HG02938 (cell line): ENCODE measurements around the gene NAV2.

Experiments
- ATAC-seq: cut with Tn5 transposase; IDR thresholded peaks from one replicate; pipeline ENCODE4 v1.9.1; 2021; ENCODE audit warnings: mild to moderate bottlenecking, moderate library complexity; ENCODE audit not compliant: unreplicated experiment

The NAV2 gene

DNA sequence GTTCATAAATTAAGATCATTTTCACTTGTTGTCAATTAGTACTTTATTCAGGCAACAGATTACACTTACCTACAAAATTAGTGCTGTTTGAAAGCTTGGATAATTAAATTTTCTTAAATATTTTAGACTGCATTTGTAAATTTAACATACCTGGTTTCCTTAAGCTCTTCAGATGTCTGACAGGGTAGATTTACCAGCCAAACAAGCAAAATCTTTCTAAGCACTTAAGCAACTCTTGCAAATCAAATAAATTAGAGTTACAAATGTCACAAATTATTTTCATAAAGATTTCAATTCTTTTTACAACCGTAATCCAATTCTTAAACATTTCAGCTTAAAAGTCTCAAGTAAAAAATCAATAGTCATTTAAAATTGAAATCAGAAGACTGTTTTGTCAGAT, 317.8 kb downstream of the NAV2 start:
- ATAC-seq, result no peak

- no peak for ATAC-seq
These were observed 318.7 kb downstream of the NAV2 start for GRCh38 chr11:20031155-20032001.

DNA sequence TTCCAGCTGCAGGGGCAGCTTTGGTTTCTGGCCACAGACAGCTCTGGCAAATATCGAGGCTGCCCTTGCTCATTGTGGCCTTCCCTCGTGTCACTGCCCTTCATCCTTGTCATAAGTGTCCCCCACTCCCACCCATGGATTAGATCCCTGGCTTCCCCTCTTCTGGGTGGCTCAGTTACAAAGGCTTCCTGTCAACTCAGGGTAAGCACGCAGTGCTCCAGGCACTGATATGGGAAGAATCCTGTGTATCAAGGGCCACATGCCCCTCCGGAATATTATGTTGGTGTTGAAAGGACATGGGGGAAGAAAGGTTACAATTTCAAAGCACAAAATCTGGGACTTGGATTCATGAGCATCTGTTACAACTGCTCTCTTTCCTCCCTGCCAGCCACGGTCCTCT, 319.5 kb downstream of the NAV2 start:
- no peak for ATAC-seq

DNA sequence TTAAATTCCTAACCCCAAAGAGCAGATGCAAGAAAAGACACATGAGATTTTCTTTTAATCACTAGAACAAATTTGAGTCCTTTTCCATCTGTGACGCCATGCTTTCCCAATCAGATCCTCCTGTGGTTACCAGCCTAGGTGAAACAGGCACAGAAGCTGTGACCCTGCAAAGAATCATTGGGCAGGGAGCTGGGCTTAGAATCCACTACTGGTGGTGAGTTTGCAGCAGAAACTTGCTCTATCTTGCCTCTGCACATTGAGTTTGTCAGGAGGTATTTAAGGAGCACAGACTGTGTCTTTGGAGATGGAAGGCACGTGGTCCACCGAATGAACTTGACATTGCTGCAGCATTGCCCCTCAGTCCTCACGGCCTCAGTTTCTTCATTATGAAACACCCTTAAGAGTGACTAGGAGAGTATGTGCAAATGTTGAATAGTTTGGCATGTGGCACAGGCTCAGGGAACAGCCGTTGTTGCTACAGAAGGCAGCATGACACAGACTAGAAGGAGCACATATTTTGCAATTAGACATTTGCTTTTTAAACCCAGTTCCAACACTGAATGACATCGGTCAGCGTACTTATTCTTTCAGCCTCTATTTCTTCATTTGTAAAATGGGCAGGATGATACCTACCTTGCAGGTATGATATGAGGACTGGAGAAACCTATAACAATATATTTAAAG, 320.1 kb downstream of the NAV2 start:
- no peak for ATAC-seq

DNA sequence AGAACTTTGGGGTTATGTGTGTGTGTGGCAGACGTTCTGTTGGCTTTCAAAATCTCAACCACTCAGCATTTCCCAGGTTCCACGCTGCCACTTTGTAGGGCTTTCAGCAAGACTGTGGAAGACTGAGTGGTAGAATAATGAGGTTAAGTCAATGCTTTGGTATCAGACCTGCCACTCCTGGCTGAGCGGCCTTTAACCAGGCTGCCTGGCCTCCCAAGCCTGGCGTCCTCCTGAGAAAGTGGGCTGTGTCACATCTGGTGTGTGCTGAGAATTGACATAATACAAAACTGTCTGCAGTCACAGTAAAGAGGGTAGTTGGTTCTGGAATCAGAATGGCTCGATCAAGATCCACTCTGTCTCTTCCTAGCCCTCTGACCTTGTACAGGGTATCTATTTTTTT, 321.2 kb downstream of the NAV2 start:
- no peak for ATAC-seq

DNA sequence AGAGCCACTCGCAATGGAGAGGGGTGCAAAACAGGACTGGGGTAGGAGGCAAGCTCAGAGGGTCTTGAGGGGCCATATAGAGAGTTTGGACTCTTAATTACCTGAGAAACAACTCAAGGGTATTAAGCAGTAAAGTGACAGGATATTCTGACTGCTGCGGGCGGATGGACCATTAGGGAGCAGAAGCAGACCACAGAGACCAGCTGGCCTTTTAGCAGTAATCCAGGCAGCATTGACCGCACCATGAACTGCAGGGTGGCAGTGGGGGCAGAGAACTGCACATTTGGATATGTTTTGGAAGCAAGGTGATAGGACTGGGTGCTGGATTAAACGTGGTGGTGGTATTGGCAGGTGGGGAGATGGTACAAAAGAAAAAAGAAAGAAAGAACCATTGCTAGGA, 322.3 kb downstream of the NAV2 start:
- ATAC-seq, result no peak

- ATAC-seq, result no peak
These were observed 322.7 kb downstream of the NAV2 start for GRCh38 chr11:20035375-20035700.

- no peak for ATAC-seq
These were observed 323.3 kb downstream of the NAV2 start for GRCh38 chr11:20035701-20036601.

DNA sequence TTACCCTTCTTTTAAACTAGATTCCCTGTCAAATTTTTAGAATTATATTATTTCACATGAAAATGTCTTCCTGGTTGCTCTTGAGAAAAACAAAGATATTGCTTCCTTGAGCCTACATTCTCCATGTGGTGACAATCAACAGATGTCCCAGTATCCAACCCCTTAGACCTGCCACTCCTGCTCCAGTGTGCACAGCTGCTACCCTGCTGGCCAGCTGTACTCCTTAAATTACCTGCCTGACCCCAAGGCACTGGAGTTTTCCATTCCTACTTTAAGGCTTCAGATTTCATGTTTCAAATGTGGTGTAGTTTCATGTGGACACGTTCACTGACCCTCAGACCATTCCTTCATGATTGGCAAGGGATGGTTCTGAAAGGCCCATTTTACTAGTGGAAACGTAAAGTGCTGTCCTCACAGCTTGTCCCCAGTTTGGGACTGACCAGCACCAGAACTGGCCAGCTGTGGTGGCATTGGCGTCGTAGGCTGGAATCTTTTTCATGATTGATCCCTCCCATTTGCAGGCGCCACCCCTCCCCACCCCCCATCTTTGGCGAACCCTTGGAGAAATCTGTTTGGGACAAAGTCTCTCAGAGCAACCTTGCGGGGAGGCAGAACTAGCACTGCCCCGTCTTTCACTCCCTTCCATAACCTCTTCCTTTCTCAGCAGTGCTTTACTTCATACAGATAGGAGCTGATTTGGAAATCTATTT, 324.1 kb downstream of the NAV2 start:
- ATAC-seq, result no peak

DNA sequence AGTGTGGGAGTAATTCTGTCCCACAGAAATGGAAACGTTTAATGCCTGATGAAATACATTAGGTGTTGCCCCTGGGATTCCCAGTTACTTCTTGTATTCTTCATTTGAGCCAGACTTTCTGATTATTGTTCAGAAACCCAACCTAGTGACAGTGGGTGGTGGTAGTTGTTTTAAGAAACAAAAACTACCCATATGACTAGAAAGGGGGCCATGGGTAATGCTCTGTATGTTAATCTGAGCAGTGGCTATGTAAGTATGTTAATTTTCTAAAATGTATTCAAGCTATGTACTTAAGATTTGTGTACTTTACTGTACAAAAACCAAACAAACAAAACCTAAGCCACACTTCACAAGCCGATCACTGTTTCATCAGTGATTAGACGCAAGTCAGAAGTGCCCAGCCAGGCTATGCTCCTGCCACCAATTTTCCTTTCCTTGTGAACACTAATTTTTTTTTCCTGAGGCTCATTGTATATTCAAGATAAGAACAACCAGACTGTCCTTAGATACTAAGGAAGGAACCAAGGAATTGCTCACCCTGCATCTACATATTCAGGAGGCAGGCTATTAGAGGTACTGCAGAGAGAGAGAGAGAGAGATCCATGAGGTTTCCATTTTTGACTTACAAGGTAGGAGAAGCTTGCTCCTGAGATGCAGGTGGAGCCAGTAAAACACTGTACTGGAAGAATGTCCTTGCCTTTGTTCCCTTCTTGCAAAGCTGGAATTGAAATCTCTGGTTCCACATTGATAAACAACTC, 324.9 kb downstream of the NAV2 start:
- ATAC-seq, result no peak

GRCh38 chr11:20038412-20038811, 325.8 kb downstream of the NAV2 start:
- no peak for ATAC-seq

- ATAC-seq, result no peak
These were observed 326.3 kb downstream of the NAV2 start for GRCh38 chr11:20038972-20039371.

- no peak for ATAC-seq
These were observed 328.9 kb downstream of the NAV2 start for GRCh38 chr11:20041499-20041898.

GRCh38 chr11:20042045-20042639, 329.5 kb downstream of the NAV2 start:
- ATAC-seq, result no peak

- ATAC-seq, result no peak
These were observed 330.2 kb downstream of the NAV2 start for GRCh38 chr11:20042811-20043341.

GRCh38 chr11:20043992-20044391, 331.4 kb downstream of the NAV2 start:
- no peak for ATAC-seq

DNA sequence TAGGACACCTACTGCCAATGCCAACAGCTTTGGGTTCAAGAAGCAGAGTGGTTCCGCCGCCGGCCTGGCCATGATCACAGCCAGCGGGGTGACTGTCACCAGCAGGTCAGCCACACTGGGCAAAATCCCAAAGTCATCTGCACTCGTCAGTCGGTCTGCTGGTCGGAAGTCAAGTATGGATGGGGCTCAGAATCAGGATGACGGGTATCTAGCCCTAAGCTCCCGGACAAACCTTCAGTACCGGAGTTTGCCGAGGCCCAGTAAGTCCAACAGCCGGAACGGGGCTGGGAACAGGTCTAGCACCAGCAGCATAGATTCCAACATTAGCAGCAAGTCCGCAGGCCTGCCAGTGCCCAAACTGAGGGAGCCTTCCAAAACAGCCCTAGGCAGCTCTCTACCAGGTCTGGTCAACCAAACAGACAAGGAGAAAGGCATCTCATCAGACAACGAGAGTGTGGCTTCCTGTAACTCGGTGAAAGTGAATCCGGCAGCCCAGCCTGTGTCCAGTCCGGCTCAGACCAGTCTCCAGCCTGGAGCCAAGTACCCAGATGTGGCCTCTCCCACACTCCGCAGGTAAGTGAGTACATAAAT, 332.6 kb downstream of the NAV2 start:
- ATAC-seq, result no peak

GRCh38 chr11:20046416-20046815, 333.8 kb downstream of the NAV2 start:
- no peak for ATAC-seq
